NCI-H1436 (cell line): ENCODE results near the gene P4HTM.
A peak's percentile ranks its signal among the peaks of the same experiment; 100 is the strongest.
"Not testable (repeated sequence)": the region's sequence is repeated elsewhere in the genome, so short reads cannot be mapped to it uniquely, and the experiment has no call there.

ENCODE experiments used
- DNase-seq: peaks from one replicate; lab custom pipeline; 2025; lab: John Stamatoyannopoulos, UW

Gene P4HTM

GRCh38 chr3:49008627-49009026 is 18.6 kb downstream of the P4HTM start:
- DNase-seq = not testable (repeated sequence)

- DNase-seq = no peak
Measured at GRCh38 chr3:49009396-49009795, 19.4 kb downstream of the P4HTM start.

- no peak for DNase-seq
Measured at GRCh38 chr3:49012441-49013017, 22.5 kb downstream of the P4HTM start.

- DNase-seq = no peak
Measured at GRCh38 chr3:49013113-49013737, 23.2 kb downstream of the P4HTM start.

GRCh38 chr3:49013738-49014660 is 24.0 kb downstream of the P4HTM start:
- no peak for DNase-seq

DNA sequence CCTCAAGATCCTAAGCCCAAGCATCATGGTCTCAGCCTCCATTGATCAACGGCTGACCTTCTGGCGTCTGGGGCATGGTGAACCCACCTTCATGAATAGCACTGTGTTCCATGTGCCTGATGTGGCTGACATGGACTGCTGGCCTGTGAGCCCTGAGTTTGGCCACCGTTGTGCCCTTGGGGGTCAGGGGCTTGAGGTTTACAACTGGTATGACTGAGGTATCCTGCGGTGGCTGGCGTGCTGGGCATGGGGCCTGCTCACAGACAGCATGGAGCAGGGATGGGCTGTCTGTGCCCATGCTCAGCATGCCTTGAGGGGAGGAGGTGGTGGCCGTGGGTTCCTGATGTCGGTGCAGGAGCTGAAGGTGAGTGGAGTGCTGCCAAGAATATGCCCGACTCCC is 25.0 kb downstream of the P4HTM start:
- no peak for DNase-seq

DNA sequence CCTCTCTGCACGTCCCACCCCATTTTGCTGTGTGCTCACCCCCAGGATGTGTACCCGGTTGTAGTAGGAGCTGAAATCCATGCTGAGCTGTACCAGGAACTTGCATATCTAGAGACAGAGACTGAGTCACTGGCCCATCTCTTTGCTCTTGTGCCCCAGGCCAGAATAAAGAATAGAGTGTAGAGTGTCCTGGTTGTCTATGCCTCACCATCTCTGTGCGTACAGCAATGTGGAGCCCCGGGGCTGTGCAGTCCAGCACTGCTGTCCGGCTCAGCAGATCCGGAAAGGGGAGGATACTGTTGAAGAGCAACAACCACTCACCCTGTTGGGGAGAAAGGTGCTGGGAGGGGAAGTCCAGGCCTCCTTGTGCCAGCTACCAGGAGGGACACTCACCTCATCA is 25.7 kb downstream of the P4HTM start:
- DNase-seq = no peak

DNA sequence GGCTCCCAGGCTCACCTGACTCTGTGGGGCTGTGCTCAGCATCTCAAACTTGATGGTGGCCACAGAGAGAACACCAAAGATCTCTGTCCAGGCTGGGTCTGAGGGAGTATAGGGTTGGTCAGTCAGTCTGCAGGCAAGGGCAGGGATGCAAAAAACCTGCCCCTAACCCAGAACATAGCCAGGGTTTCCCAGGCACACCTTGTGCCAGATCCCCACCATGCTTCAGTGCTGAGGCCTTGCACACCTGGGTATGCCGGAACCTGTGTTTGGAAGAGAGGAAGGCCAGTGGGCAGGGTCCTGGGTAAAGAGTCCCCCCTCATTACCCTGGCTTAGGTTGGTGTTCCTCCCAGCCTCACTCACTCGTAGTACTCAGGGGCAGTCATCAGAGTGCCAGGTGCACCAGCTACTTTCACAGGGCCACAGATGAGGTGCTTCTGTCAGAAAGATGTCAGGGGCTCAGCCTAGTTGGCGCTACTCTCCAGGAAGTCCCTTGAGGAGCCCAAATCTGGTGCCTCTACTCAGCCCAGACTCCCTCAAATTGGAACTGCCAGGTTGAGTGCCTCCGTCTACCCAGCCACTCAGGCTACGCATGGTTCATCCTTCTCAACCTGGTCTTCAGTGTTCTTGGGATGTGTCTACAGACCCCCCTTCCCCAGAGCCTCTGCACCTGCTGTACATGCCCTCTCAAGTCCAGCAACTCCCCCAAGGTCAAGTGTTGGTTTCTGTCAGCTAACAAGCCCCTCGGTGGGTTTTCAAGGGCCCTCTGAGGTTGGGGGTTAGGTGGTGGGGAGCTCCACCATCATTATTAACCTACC is 26.6 kb downstream of the P4HTM start:
- DNase-seq = no peak

DNA sequence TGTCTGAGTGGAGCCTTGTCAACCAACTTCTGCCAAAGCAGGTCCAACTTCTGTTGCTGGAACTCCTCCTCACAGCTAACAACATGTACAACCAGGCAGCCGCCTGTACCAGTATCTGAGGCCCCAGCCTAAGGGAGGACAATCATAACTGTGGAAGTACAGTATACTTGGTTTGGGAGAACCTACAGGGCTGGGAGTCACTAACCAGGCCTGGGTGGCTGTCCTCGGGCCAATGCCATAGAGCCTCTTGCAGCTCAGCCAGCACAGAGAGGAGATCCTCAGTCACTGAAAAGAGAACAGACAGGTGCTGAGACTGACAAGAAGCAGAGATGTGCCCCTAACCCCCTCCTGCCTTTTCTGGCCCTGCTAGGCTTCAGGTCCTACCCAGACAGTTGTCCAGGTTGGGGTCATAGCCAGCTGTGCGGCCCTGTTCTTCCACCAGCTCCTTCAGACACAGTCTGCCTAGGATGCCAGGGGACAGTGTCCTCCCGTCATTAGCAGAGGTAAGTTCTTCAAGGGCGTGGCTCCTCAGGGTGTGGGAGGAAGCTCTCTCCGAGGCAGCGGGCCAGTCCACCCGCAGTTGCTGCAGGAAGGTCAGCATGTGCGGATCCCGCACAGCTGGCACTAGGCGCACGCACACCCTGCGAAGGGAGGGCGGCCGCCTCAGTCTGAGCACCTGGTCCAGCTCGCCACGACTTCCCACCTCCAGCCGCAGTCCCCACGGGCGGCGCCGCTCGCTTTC is 27.4 kb downstream of the P4HTM start:
- no peak for DNase-seq

- DNase-seq = peak; percentile 54
Measured at GRCh38 chr3:49017971-49018706, 28.1 kb downstream of the P4HTM start, which contains the start of gene DALRD3. TSS of gene DALRD3 (minus strand) at chr3:49018580. CDS start at chr3:49018564, 16 bp downstream.

DNA sequence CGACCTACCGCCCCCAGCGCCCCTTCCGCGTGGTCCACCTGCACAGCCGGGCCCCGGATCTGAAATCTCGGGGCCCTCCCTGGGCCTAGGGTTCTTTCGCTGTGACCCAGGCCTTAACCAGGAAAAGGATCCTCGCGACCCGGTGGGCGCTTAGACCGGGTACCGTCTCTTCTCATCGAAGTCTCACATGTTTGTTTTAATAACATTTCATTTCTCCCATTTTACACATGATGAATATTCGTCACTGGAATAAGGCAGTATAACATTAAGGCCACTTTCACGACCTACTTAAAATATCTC is 28.6 kb downstream of the P4HTM start:
- no peak for DNase-seq

- DNase-seq = no peak
Measured at GRCh38 chr3:49019941-49020329, 29.9 kb downstream of the P4HTM start.

DNA sequence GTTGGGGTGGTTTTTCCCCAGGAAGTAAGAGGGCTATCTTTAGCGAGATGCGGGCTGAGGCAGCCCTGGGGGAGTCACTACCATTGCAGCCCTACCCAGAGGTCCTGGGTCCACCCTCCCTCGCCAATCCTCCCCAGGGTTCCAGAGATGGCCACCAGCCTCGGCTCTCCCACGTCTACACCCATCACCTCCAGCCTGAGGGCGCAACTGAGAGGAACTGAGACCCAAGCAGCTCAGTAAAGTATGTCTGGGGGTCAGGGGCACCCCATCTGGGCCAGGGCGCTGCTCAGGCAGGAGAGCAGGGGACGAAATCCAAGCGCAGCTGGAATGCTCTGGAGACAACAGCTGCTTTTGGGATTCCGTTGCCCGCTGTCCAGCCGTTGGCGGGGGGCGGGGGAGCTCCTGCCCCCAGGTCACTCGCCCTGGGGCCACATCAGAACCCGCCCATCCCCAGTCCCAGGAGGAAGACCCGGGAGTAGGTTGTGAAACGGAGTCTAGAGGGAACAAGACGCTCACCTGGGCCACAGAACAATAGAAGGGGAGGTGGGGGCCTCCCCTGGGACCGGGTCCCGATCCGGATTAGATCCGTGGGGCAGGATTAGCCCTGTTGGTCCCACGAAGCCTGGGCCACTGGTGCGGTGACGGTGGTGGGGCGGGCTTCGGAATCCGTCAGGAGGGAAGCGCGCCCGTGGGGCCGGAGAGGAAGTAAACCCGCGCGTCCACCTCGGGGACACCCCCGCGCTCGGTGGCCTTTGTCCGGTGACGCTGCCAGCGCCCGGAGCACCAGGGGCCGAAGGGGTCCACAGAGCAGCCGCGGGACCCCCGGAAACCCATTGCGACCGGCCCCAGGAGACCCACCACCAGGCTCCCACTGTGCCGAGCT is 30.5 kb downstream of the P4HTM start:
- no peak for DNase-seq

DNA sequence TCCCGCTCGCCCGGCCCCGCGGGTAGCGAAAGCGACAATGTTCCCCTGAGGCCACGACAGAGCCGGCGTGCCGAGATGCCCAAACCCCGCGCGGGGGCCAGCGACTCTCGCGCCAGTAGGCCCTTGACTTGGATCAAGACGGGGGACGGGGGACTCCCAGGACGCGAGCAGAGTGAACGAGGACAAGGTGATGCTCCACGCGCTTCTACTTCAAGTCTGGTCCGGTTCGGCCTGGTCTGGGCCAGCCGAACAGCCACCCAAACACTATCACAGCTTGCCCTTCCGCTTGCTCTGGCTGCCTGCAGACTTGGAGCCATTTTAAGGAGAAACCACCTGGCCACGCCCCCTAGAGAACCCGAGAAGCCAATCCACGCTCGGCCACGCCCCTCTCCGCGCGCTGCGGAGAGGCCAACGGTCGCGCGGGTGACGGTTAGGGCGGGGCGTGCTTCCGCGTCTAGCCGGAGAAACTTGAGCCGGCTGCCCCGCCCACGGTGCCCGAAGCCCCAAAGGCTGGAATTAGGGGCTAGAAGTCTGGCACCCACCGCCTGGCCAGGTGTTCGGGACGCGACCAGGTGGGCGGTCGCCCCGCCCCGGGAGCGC is 31.3 kb downstream of the P4HTM start:
- peak; percentile 94 for DNase-seq

DNA sequence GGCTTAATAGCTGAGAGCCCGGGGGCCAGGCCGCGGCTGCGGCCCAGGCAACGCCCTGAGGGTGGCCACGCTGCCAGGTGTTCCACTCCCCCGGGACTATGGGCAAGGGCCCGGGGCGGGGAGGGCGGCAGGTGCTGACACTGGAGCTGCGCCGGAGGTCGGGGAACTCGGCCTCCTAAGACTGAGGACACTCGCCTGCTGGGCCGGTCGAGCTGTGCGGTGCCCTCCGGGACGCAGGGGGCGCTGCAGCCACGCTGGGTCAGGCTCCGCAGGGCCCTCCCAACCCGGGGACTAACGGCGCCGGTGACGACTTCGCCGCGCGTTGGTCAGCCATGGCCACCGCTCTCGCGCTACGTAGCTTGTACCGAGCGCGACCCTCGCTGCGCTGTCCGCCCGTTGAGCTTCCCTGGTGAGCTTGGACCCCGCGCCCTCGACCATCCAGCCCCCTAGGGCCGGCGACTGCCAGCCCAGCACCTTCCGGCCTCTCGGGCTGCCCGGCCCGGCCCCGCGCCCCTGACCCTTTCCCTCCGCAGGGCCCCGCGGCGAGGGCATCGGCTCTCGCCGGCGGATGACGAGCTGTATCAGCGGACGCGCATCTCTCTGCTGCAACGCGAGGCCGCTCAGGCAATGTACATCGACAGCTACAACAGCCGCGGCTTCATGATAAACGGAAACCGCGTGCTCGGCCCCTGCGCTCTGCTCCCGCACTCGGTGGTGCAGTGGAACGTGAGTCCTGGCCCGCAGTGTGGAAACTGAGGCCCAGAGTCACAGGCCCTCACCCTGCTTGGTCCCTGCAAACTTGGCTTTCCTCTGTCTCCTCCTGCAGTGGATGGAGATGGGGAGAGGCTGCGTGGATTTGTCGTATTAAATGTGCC is 32.0 kb downstream of the P4HTM start, which contains the start of gene NDUFAF3:
Gene NDUFAF3, plus strand, starts transcription at position 309 of the 875 bp plus-strand sequence. Its CDS starts 24 bp downstream, at position 333.
- DNase-seq = peak; percentile 81

DNA sequence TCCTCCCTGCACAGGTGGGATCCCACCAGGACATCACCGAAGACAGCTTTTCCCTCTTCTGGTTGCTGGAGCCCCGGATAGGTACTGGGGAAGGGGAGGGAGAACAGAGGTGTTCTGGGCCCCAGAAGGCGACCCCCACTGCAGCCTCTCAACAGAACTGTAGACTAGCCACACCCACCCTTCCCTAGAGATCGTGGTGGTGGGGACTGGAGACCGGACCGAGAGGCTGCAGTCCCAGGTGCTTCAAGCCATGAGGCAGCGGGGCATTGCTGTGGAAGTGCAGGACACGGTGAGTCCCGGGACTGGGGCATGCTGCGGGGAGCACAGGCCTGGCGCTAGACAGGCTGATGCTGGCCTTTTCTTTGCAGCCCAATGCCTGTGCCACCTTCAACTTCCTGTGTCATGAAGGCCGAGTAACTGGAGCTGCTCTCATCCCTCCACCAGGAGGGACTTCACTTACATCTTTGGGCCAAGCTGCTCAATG is 32.7 kb downstream of the P4HTM start:
- no peak for DNase-seq

- no peak for DNase-seq
Measured at GRCh38 chr3:49023775-49024174, 33.7 kb downstream of the P4HTM start.

GRCh38 chr3:49024449-49024848 is 34.4 kb downstream of the P4HTM start:
- no peak for DNase-seq
